Mucosa of descending colon (tissue), 3 donors: ENCODE data around the gene FER. TPM values are rescaled to one million over a fixed set of nuclear protein-coding genes. Genes with fewer than 3 reads are reported as not detected.
"Not testable (repeated sequence)": the region's sequence is repeated elsewhere in the genome, so short reads cannot be mapped to it uniquely, and the experiment has no call there.

Experiments used
- ATAC-seq: fragments of 200-7000 bp; cut with Tn5 transposase; one replicate; pipeline ENCODE4 v1.9.1; 2020; ENCODE audit warnings: mild to moderate bottlenecking, moderate library complexity
- DNase-seq, 3 donors: peaks; one replicate each; pipeline ENCODE4 v3.0.0-alpha.2; 2020
- H3K36me3 ChIP-seq: fragments of 200-600 bp; one replicate; pipeline ENCODE4 v1.8.0; 2021; ENCODE audit warnings: low read depth, mild to moderate bottlenecking
- H3K4me1 ChIP-seq: fragments of 200-600 bp; one replicate; pipeline ENCODE4 v1.8.0; 2021; ENCODE audit warnings: low read depth, mild to moderate bottlenecking
- H3K4me3 ChIP-seq: fragments of 200-600 bp; one replicate; pipeline ENCODE4 v1.8.0; 2021; ENCODE audit warnings: mild to moderate bottlenecking
- H3K9me3 ChIP-seq: fragments of 200-600 bp; one replicate; pipeline ENCODE4 v1.8.0; 2021; ENCODE audit warnings: mild to moderate bottlenecking
- CTCF ChIP-seq: fragments of 200-600 bp; IDR thresholded peaks from one replicate; pipeline ENCODE4 v1.8.0; 2022; ENCODE audit warnings: antibody characterized with exemption, mild to moderate bottlenecking
- intact Hi-C, 2 donors: fragments of 100-400 bp; cut with DNase I in 1 of 2; cut with micrococcal nuclease in 1 of 2; formaldehyde crosslinking; loops; one replicate each; pipeline versions ENCODE4 v1.11.0 to v1.11.1; 2022; cut with DNase I, micrococcal nuclease
- total RNA-seq, 3 donors: library from RNA; stranded (reverse); fragmentation: NEBNext Ultra II Directional in 2 of 3; extraction: Animal tissue kit (Norgen Biotek cat#: 25700) in 2 of 3; gene quantifications; one replicate each; pipeline versions ENCODE4 v1.2.1 to v1.2.4, GENCODE V29; 2021 to 2023
- donor health status: DM: no; HTN: no; CAD: no; lungs with moderate emphysema.
- donor health status: DM: no; HTN: no; CAD: no.
- donor health status: DM: no; HTN: yes; CAD: no.

FER gene
- total RNA-seq, 3 donors from 2014 or later, result 12.8 to 44.0 (median 13.6) TPM

GRCh38 chr5:108762660-108763059 is 15.0 kb downstream of the FER start:
- DNase-seq, result no peak
- no peak overlapping the region for H3K4me3 ChIP-seq
- ATAC-seq, result no peak
- intact Hi-C loops, result no loop called here
- TF ChIP-seq CTCF, result no peak
- no peaks in the 10 kb centered on the region for H3K36me3 ChIP-seq
- no peaks in the 10 kb centered on the region for H3K9me3 ChIP-seq
- H3K4me1 ChIP-seq, result no peaks in the 10 kb centered on the region

DNA sequence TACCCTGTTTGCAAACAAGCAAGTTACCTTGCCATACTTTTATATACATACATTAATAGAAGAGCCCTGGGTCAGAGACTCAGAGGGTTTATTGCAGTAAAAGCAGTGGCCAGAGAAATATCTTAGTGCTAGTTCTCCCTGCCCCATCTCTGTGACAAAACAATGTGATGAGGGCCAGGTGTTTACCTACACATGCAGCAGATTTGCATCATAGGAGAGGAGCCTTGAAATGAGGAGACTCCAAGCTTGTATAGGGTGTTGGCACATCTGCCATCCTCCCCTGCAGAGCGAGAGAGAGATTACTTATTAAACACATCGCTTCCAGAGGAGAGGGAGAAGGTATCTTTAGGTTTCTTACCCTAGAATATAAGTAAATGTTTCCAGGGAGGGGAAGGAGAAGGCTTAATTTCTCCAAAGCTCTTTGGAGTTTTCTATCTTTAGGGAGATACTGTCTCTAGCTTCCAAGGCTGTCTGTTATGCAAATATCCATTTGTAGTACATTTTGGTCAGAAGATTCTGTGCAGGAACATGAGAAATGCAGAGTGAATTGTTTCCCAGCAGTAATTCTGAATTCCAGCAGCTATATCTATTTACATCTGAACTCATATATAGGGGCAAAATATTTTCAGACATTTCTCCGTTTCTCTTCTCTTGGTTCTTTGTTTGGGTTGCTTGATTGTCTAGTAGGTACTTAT is 15.7 kb downstream of the FER start:
- no peaks in the 10 kb centered on the region for H3K9me3 ChIP-seq
- no peak for TF ChIP-seq CTCF
- no peak overlapping the region for H3K4me3 ChIP-seq
- ATAC-seq (no peak), DNase-seq (no peak)
- no peaks in the 10 kb centered on the region for H3K4me1 ChIP-seq
- intact Hi-C loops, result no loop called here
- no peaks in the 10 kb centered on the region for H3K36me3 ChIP-seq

GRCh38 chr5:108765647-108766046 is 17.9 kb downstream of the FER start:
- Histone ChIP-seq H3K36me3 (no peaks in the 10 kb centered on the region), H3K9me3 (no peaks in the 10 kb centered on the region), H3K4me3 (no peak overlapping the region), H3K4me1 (no peaks in the 10 kb centered on the region)
- TF ChIP-seq CTCF, result no peak
- DNase-seq, result no peak
- ATAC-seq, result no peak
- intact Hi-C loops, result no loop called here

- intact Hi-C loops, DNase-seq, H3K36me3 ChIP-seq, ATAC-seq, H3K4me3 ChIP-seq, H3K9me3 ChIP-seq, H3K4me1 ChIP-seq: not testable (repeated sequence)
These were observed 19.2 kb downstream of the FER start for GRCh38 chr5:108766916-108767315.

DNA sequence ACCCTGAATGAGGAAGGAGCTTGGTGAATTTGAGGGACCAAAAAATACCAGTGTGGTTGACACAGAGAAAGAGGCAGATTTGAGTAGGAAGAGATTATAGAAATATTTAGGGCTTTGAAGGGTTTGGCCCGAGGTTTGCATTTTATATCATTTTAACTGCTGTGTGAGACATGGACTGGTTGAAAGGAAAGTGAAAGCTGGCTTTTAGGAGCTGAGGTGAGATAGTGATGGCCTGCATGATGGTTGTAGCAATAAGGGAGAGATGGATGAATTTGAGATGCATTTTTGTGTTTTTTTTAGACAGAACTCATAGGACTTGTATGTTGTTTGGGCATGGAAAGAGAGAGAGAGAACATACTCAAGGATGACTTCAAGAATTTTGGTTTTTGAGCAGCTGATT is 21.7 kb downstream of the FER start:
- H3K36me3 ChIP-seq, result no peaks in the 10 kb centered on the region
- no peaks in the 10 kb centered on the region for H3K4me1 ChIP-seq
- no peaks in the 10 kb centered on the region for H3K9me3 ChIP-seq
- no peak overlapping the region for H3K4me3 ChIP-seq
- ATAC-seq (no peak), DNase-seq (no peak)
- TF ChIP-seq CTCF, result no peak
- intact Hi-C loops, result no loop called here

DNA sequence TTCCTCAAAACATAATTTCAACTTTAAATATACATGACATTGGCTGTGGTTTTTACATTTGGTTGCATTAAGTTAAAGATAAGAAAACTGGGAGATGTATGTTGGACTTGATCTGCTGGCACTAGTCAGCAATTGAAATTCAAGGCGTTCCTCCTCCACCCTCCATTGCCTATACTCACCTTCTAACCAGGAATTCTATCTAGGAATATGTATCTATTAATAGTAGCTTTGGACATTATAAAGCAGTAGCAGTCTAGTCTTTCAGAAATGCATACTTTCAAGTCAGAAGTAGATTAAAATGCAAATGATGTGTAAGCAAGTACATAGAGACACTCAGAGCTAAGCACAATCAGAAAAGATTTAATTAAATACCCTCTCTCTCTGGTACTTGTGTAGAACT is 24.9 kb downstream of the FER start:
- no peaks in the 10 kb centered on the region for H3K36me3 ChIP-seq
- TF ChIP-seq CTCF, result no peak
- DNase-seq (no peak), ATAC-seq (no peak)
- intact Hi-C loops, result no loop called here
- no peak overlapping the region for H3K4me3 ChIP-seq
- H3K4me1 ChIP-seq, result no peaks in the 10 kb centered on the region
- no peaks in the 10 kb centered on the region for H3K9me3 ChIP-seq
